DOHH2 (cell line): ENCODE data around the gene NLGN1.

Experiments
- EZH2phosphoT487 ChIP-seq: fragments of 200-600 bp; sonication (generic); IDR thresholded peaks from 2 replicates; pipeline ENCODE4 v1.6.1; 2017; ENCODE audit warnings: borderline replicate concordance, mild to moderate bottlenecking, antibody characterized with exemption, low read length, moderate library complexity, mixed read lengths
- TF ChIP-seq, protein P1 (sequence below): fragments of 200-600 bp; sonication (generic); IDR thresholded peaks from one replicate; pipeline ENCODE4 v1.5.1; 2014; ENCODE audit warnings: antibody characterized with exemption, mild to moderate bottlenecking, low read depth, low read length; ENCODE audit not compliant: poor library complexity, severe bottlenecking

- TF ChIP-seq, protein P1, sequence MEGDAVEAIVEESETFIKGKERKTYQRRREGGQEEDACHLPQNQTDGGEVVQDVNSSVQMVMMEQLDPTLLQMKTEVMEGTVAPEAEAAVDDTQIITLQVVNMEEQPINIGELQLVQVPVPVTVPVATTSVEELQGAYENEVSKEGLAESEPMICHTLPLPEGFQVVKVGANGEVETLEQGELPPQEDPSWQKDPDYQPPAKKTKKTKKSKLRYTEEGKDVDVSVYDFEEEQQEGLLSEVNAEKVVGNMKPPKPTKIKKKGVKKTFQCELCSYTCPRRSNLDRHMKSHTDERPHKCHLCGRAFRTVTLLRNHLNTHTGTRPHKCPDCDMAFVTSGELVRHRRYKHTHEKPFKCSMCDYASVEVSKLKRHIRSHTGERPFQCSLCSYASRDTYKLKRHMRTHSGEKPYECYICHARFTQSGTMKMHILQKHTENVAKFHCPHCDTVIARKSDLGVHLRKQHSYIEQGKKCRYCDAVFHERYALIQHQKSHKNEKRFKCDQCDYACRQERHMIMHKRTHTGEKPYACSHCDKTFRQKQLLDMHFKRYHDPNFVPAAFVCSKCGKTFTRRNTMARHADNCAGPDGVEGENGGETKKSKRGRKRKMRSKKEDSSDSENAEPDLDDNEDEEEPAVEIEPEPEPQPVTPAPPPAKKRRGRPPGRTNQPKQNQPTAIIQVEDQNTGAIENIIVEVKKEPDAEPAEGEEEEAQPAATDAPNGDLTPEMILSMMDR: no peak
- TF ChIP-seq EZH2phosphoT487: no peak
Observed at GRCh38 chr3:174335324-174335723, 937.8 kb downstream of the NLGN1 start.
